Tracheal epithelial cell (primary cell): ENCODE data around the gene NCKAP5L. TPM values are rescaled to one million over a fixed set of nuclear protein-coding genes. Genes with fewer than 3 reads are reported as not detected.

Experiments used
- total RNA-seq: library from RNA; depleted of rRNA; stranded (reverse); fragments of >200 nt; gene quantifications from 2 replicates; pipeline ENCODE4 v1.2.1, GENCODE V29; 2014

The NCKAP5L gene
- total RNA-seq = 3.8 and 4.1 TPM in 2 replicates

GRCh38 chr12:49828133-49829091 lies at the start of gene NCKAP5L:
NCKAP5L (minus strand) TSS chr12:49828413; CDS start chr12:49804044, 24,369 bp downstream.

GRCh38 chr12:49842519-49843352 lies 14.5 kb upstream of the NCKAP5L start, which contains the start of gene BCDIN3D:
BCDIN3D (minus strand) TSS chr12:49843106; CDS start chr12:49843087, 19 bp downstream.

Other genes starting within 250 kb of the NCKAP5L start
- under 0.01 and 0.48 TPM in 2 replicates for gene FAM186B, start 222.8 kb downstream of the NCKAP5L start, total RNA-seq
- gene PRPF40B, start 204.9 kb downstream of the NCKAP5L start, total RNA-seq = 11.1 and 14.5 TPM in 2 replicates
- gene FMNL3, start 121.0 kb downstream of the NCKAP5L start, total RNA-seq = 2.8 and 8.4 TPM in 2 replicates
- gene TMBIM6, start 86.9 kb downstream of the NCKAP5L start, total RNA-seq = 618 and 796 TPM in 2 replicates
- 3.6 and 8.5 TPM in 2 replicates for gene BCDIN3D, start 14.7 kb upstream of the NCKAP5L start, total RNA-seq
- gene FAIM2, start 75.5 kb upstream of the NCKAP5L start, total RNA-seq = not detected in 2 replicates
- under 0.01 TPM in 1 of 2 replicates, not detected in the other for gene AQP2, start 122.3 kb upstream of the NCKAP5L start, total RNA-seq
- 0.43 TPM in 1 of 2 replicates, not detected in the other for gene AQP5, start 133.5 kb upstream of the NCKAP5L start, total RNA-seq
- gene AQP6, start 144.5 kb upstream of the NCKAP5L start, total RNA-seq = not detected in 2 replicates
- 16.0 and 17.4 TPM in 2 replicates for gene RACGAP1, start 197.1 kb upstream of the NCKAP5L start, total RNA-seq
- 1.1 and 1.4 TPM in 2 replicates for gene ASIC1, start 229.2 kb upstream of the NCKAP5L start, total RNA-seq